ENCODE measurements around the gene TMA7.

The TMA7 gene

GRCh38 chr3:48445277-48445882 is 5.3 kb downstream of the TMA7 start:
- peak overlapping the region; percentile 83 for H3K27ac ChIP-seq
- no peak for TF ChIP-seq CTCF (IDR thresholded peaks at IDR 0.05)
- no peak for TF ChIP-seq ZFX (IDR thresholded peaks at IDR 0.05; ENCODE audit: borderline replicate concordance)

GRCh38 chr3:48446043-48446424 is 6.0 kb downstream of the TMA7 start:
- peak overlapping the region; percentile 83 for H3K27ac ChIP-seq

GRCh38 chr3:48446425-48447193 is 6.6 kb downstream of the TMA7 start, which contains the start of gene ATRIP:
TSS of gene ATRIP (plus strand) at chr3:48446737. CDS start at chr3:48446846, 109 bp downstream.
- peak within 1 kb of the TSS; percentile 83 for H3K27ac ChIP-seq
- TF ChIP-seq ZFX (IDR thresholded peaks at IDR 0.05; ENCODE audit: borderline replicate concordance) = no peak
- no peak for TF ChIP-seq CTCF (IDR thresholded peaks at IDR 0.05)

More at GRCh38 chr3:48446043-48446424, 6.0 kb downstream of the TMA7 start:
- TF ChIP-seq CTCF (IDR thresholded peaks at IDR 0.05) (no peak), ZFX (IDR thresholded peaks at IDR 0.05; ENCODE audit: borderline replicate concordance) (no peak)

GRCh38 chr3:48451270-48451669 is 11.2 kb downstream of the TMA7 start:
- no peak for TF ChIP-seq CTCF (IDR thresholded peaks at IDR 0.05)
- TF ChIP-seq ZFX (IDR thresholded peaks at IDR 0.05; ENCODE audit: borderline replicate concordance) = no peak

GRCh38 chr3:48456456-48456855 is 16.4 kb downstream of the TMA7 start:
- TF ChIP-seq ZFX (IDR thresholded peaks at IDR 0.05; ENCODE audit: borderline replicate concordance) (no peak), CTCF (IDR thresholded peaks at IDR 0.05) (no peak)
- H3K27ac ChIP-seq = no peak overlapping the region

More at GRCh38 chr3:48451270-48451669, 11.2 kb downstream of the TMA7 start:
- H3K27ac ChIP-seq = no peak overlapping the region

- TF ChIP-seq CTCF (IDR thresholded peaks at IDR 0.05) (no peak), ZFX (IDR thresholded peaks at IDR 0.05; ENCODE audit: borderline replicate concordance) (no peak)
- no peak overlapping the region for H3K27ac ChIP-seq
Measured at GRCh38 chr3:48459331-48459730, 19.3 kb downstream of the TMA7 start.
